Upper lobe of left lung (tissue), 6 donors: ENCODE results near the gene KIF22. TPM values are rescaled to one million over a fixed set of nuclear protein-coding genes. Genes with fewer than 3 reads are reported as not detected.

Experiments
- ATAC-seq, 2 donors: fragments of 200-7000 bp; cut with Tn5 transposase; one replicate each; pipeline ENCODE4 v1.9.1; 2022; ENCODE audit warnings: mild to moderate bottlenecking in 2 of 2, moderate library complexity in 2 of 2; ENCODE audit not compliant: low FRiP score in 2 of 2
- DNase-seq, 2 donors: peaks; one replicate each; pipeline ENCODE4 v3.0.0-alpha.2; 2019 to 2020
- H3K27ac ChIP-seq, 4 donors: fragments of 200-600 bp; sonication (generic); one replicate each; pipeline ENCODE4 v1.5.1; 2016 to 2019
- H3K27me3 ChIP-seq, 4 donors: fragments of 200-600 bp; sonication (generic); one replicate each; pipeline ENCODE4 v1.5.1; 2017 to 2019
- H3K36me3 ChIP-seq, 4 donors: fragments of 200-600 bp; sonication (generic); one replicate each; pipeline ENCODE4 v1.5.1; 2016 to 2019
- H3K4me1 ChIP-seq, 4 donors: fragments of 200-600 bp; sonication (generic); one replicate each; pipeline ENCODE4 v1.5.1; 2018 to 2019
- H3K4me3 ChIP-seq, 4 donors: fragments of 200-600 bp; sonication (generic); one replicate each; pipeline ENCODE4 v1.5.1; 2017 to 2019; ENCODE audit warnings: mild to moderate bottlenecking in 2 of 4, moderate library complexity in 1 of 4
- H3K9me3 ChIP-seq, 4 donors: fragments of 200-600 bp; sonication (generic); one replicate each; pipeline ENCODE4 v1.5.1; 2018 to 2019
- CTCF ChIP-seq, 6 experiments: fragments of 450-650 bp in 4 of 6; fragments of 200-600 bp in 2 of 6; sonication (generic) in 2 of 6; IDR thresholded peaks; one replicate each; pipeline ENCODE4 v1.5.1; 2016 to 2019; ENCODE audit warnings: antibody characterized with exemption in 6 of 6
- EP300 ChIP-seq, 4 donors: sonication (generic); formaldehyde crosslinking; IDR thresholded peaks; one replicate each; pipeline ENCODE4 v1.5.1; 2017; ENCODE audit warnings: antibody characterized with exemption in 4 of 4, control low read depth in 2 of 4
- POLR2A ChIP-seq, 4 donors: fragments of 450-650 bp; IDR thresholded peaks; one replicate each; pipeline ENCODE4 v1.5.1; 2016 to 2017; ENCODE audit warnings: antibody characterized with exemption in 4 of 4, mild to moderate bottlenecking in 2 of 4
- POLR2AphosphoS5 ChIP-seq, 2 donors: sonication (generic); formaldehyde crosslinking; IDR thresholded peaks; one replicate each; pipeline ENCODE4 v1.5.1; 2017; ENCODE audit warnings: antibody characterized with exemption in 2 of 2
- WGBS, 2 donors: methylation state at CpG; one replicate each; pipeline ENCODE4 v1.1.5; 2017 to 2018; 5-methylcytosine and 5-hydroxymethylcytosine counted together
- total RNA-seq, 6 donors: library from RNA; depleted of rRNA in 4 of 6; stranded (reverse); fragments of >200 nt in 4 of 6; gene quantifications; one replicate each; pipeline versions ENCODE4 v1.1.0 to v1.2.1, GENCODE V29; 2016 to 2021
- donor health status: DM: no; HTN: no; CAD: no; lungs with moderate emphysema.
- donor health status: DM: no; HTN: yes; CAD: no; lungs with severe emphysema.

KIF22 gene
- total RNA-seq, result 10 to 100 TPM in 5 of 6 donors, 1 to 10 TPM in 1; 9.1 to 43.5 (median 26.6) TPM

GRCh38 chr16:29790183-29790948 is at the start of gene KIF22:
Gene KIF22 (plus strand): TSS chr16:29790751. CDS start chr16:29790760, 9 bp downstream.
- H3K9me3 ChIP-seq, result no peaks in the 10 kb centered on the region
- H3K4me3 ChIP-seq, result peak within 1 kb of the TSS; percentile 83 to 89 (median 86)
- TF ChIP-seq EP300 (IDR thresholded peaks at IDR 0.05) (no peak), CTCF (IDR thresholded peaks at IDR 0.05) (peak; percentile 56 to 94 (median 91)), POLR2AphosphoS5 (IDR thresholded peaks at IDR 0.05) (peak; percentile 68 to 93), POLR2A (IDR thresholded peaks at IDR 0.05) (peak in 3 of 4 donors; percentile 28 to 87 (median 78))
- H3K4me1 ChIP-seq, result peaks cover 16 to 26% (median 17%) of the 10 kb centered on the region in 4 donors
- peak within 1 kb of the TSS; percentile 89 to 93 (median 90) for H3K27ac ChIP-seq
- H3K36me3 ChIP-seq, result no peaks in the 10 kb centered on the region
- peak; percentile 99 for ATAC-seq
- H3K27me3 ChIP-seq, result no peaks in the 10 kb centered on the region
- DNase-seq, result peak; percentile 99 to 100
- WGBS, 2 donors, result 0 to 1% methylated on average over 30 to 58 of the region's 67 CpGs

- H3K27me3 ChIP-seq, result no peaks in the 10 kb centered on the region
- H3K36me3 ChIP-seq, result no peaks in the 10 kb centered on the region
- ATAC-seq (no peak), DNase-seq (no peak)
- H3K9me3 ChIP-seq, result no peaks in the 10 kb centered on the region
- no peak overlapping the region for H3K4me3 ChIP-seq
- TF ChIP-seq CTCF (IDR thresholded peaks at IDR 0.05) (no peak), POLR2A (IDR thresholded peaks at IDR 0.05) (no peak), POLR2AphosphoS5 (IDR thresholded peaks at IDR 0.05) (no peak), EP300 (IDR thresholded peaks at IDR 0.05) (no peak)
- 61 to 73% methylated on average over 7 of the region's 7 CpGs for WGBS, 2 donors
- H3K4me1 ChIP-seq, result peaks cover 0 to 3% (median 0%) of the 10 kb centered on the region in 4 donors
- H3K27ac ChIP-seq, result no peak overlapping the region
These were observed 47.8 kb upstream of the KIF22 start for GRCh38 chr16:29742683-29743275.

- Histone ChIP-seq H3K27ac (no peak overlapping the region), H3K4me1 (no peaks in the 10 kb centered on the region), H3K36me3 (no peaks in the 10 kb centered on the region), H3K9me3 (no peaks in the 10 kb centered on the region), H3K27me3 (no peaks in the 10 kb centered on the region), H3K4me3 (no peak overlapping the region)
- DNase-seq (no peak), ATAC-seq (no peak)
- TF ChIP-seq POLR2AphosphoS5 (IDR thresholded peaks at IDR 0.05), result no peak
- TF ChIP-seq POLR2A (IDR thresholded peaks at IDR 0.05), result no peak
- no peak for TF ChIP-seq CTCF (IDR thresholded peaks at IDR 0.05)
- TF ChIP-seq EP300 (IDR thresholded peaks at IDR 0.05), result no peak
- 74 to 89% methylated on average over 3 to 5 of the region's 5 CpGs for WGBS, 2 donors
These were observed 47.1 kb upstream of the KIF22 start for GRCh38 chr16:29743475-29743826.

GRCh38 chr16:29743827-29744531 is 46.6 kb upstream of the KIF22 start:
- 81 to 82% methylated on average over 6 to 14 of the region's 21 CpGs for WGBS, 2 donors
- Histone ChIP-seq H3K27ac (peak overlapping the region; percentile 58 to 88 (median 76)), H3K9me3 (no peaks in the 10 kb centered on the region), H3K4me3 (peak overlapping the region in 3 of 4 donors; percentile 46 to 60 (median 47)), H3K4me1 (no peaks in the 10 kb centered on the region), H3K36me3 (no peaks in the 10 kb centered on the region), H3K27me3 (no peaks in the 10 kb centered on the region)
- ATAC-seq (peak in 1 of 2 donors; percentile 6), DNase-seq (peak in 1 of 2 donors; percentile 56)
- TF ChIP-seq EP300 (IDR thresholded peaks at IDR 0.05) (no peak), CTCF (IDR thresholded peaks at IDR 0.05) (no peak), POLR2AphosphoS5 (IDR thresholded peaks at IDR 0.05) (no peak), POLR2A (IDR thresholded peaks at IDR 0.05) (no peak)
